Stimulated activated CD4-positive, alpha-beta T cell treated with anti-CD3 and anti-CD28 coated beads, Interleukin-4, amount 100 ng/mL, for 48 hours (primary cell): ENCODE data around the gene RMND5B.
"Not testable (repeated sequence)": the region's sequence is repeated elsewhere in the genome, so short reads cannot be mapped to it uniquely, and the experiment has no call there.

Experiments used
- DNase-seq, 2 donors: peaks; one replicate each; pipeline ENCODE4 v3.0.0-alpha.2; 2020; ENCODE audit warnings: low read depth in 2 of 2

RMND5B gene

DNA sequence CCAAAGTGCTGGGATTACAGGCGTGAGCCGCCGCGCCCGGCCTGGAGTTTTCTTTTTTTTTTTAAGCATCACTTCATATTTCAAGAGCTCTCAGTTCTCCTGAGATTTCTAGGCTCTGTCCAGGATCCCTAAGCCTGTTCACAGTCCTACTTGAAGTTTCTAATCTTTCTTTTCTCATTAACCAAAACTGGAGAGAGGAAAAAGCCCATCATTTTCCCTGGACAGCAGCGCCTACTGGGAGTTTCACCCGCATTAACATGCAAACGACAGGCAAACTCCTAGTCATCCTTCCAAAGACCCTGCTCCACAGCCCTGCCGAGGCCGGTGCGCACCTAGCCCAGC, 609 bp upstream of the RMND5B start:
- not testable (repeated sequence) for DNase-seq

DNA sequence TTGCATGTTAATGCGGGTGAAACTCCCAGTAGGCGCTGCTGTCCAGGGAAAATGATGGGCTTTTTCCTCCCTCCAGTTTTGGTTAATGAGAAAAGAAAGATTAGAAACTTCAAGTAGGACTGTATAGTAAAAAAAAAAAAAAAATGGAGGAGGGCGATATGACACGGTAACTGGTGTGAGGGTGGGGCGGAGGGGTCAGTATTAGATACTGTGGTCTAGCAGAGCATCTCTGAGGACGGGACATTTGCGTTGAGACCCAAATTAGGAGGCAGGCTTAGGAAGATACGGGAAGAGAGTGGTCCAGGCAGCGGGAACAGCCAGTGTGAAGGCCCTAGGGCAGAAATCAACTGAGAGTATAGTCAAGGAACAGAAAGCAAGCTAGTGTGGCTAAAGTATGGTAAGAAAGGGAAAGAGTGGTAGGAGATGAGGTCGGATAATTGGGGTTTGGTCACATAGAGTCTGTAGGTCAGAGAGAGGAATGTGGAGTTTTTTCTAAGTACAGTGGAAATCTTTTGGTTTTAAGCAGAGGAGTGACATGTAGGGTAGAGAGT, 707 bp downstream of the RMND5B start:
- no peak for DNase-seq

DNA sequence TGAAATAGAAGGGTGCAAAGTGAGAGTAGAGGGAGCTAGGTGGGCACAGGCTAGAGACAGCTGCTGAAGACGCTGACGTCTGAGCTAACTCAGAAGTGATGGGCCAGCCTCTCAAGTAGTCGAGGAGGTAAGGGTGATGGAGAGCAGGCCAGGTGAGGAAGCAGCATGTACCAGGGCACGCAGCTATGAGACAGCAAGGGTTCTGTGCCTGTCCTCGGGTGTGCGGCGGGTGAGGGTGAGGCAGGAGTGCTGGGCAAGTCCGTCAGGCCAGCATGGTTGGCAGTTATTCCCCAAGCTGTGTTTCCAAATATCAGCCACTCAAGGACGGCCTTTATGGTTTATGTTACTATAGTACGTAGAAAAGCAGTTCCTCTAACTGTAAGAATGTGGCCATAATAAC, 6.2 kb downstream of the RMND5B start:
- no peak for DNase-seq

DNA sequence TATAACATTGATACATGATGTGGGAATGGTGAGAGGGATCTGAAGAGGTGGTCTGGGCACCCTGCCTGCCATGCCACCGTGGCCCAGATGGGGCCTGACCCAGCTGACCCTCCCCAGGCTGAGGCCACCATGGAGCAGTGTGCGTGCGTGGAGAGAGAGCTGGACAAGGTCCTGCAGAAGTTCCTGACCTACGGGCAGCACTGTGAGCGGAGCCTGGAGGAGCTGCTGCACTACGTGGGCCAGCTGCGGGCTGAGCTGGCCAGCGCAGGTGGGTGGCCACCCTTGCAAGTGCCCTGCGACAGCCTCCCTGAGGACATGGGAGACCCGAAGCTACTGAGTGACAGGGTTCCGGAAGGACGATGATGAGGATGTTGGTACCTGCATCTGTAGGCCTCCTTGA, 7.2 kb downstream of the RMND5B start:
- no peak for DNase-seq

DNA sequence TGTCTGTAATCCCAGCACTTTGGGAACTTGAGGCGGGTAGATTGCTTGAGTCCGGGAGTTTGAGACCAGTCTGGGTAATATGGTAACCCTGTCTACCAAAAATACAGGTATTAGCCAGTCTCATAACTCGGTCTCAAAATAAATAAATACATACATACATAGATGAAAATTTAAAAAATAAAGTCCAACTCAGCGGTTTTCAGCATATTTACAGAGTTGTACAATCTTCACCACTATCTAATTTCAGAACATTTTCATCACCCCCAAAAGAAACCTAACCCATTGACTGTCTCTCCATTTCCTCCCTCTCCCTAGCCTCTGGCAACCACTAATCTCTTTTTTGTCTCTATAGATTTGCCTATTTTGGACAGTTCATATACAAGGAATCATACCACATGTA, 10.7 kb downstream of the RMND5B start:
- no peak for DNase-seq

DNA sequence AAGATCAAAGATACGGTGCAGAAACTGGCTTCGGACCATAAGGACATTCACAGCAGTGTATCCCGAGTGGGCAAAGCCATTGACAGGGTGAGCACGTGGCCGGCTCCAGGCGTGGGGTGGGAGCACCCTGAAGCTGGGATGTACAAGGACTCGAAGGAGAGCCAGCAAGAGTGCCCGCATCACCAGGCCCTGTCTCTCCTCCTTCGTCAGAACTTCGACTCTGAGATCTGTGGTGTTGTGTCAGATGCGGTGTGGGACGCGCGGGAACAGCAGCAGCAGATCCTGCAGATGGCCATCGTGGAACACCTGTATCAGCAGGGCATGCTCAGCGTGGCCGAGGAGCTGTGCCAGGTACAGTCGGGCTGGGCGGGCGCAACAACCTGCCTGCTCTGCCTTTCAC, 11.8 kb downstream of the RMND5B start:
- no peak for DNase-seq

DNA sequence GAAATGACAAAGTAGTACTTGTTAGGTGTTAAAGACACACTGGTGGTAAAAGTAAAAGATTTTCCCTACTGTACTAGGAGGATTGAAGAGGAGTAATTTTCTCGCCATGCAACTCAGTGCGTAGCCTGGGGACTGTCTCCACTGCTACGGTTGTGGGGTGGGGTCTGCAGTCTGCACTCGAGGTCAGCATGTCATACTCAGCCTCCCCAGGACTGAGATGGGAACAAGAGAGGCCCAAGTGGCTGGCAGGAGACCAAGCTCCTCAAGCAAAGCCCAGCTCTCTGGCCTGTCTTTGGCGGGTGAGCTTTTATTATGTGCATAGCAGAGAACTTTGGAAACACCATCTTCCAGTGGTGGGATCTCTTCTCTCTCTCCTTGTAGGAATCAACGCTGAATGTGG, 12.4 kb downstream of the RMND5B start:
- DNase-seq, result no peak

DNA sequence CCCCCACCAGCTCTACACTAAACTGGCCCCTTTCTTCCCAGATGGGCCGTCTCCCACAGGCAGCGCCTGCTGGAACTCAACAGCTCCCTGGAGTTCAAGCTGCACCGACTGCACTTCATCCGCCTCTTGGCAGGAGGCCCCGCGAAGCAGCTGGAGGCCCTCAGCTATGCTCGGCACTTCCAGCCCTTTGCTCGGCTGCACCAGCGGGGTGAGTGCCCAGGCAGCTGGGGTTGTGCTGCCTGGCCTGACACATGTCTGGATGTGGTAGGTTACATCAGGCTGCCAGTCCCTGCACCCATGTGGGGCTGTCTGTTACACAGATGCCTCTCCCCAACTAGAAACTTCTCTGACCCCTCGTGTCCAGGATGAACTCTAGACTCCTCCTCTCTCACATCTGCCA, 13.1 kb downstream of the RMND5B start:
- DNase-seq, result no peak

DNA sequence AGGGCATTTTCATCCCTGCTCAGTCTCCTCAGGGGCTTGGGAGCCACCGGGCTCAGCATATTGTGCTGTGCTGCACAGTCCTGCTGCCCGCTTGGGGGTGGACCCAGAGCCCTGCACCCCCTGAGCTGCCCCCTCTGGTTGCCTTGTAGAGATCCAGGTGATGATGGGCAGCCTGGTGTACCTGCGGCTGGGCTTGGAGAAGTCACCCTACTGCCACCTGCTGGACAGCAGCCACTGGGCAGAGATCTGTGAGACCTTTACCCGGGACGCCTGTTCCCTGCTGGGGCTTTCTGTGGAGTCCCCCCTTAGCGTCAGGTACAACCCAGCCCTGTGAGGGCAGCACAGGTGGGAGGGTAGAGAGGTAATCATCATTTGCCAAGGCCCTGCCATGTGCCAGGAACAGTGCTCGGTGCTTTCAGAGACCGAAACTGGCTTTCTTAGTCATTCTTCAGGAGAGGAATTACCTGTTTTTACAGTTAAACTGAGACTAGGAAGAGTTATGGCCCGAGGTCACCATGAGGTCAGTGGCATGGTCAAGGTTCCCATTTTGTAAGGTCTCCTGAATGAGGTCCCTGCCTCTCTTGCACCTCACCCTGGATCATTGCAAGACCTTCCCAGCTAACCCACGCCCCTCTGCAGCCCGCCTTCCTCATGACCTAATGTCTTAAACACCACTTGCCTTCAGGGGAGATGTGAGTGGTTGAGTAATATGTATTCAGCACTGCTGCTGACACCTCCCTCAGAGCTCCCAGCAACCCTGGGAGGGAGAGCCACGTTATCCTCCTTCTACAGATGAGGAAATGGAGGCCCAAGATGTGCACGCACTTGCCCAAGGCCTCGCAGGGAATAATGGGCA, 15.4 kb downstream of the RMND5B start:
- peak; percentile 60 to 64 for DNase-seq

DNA sequence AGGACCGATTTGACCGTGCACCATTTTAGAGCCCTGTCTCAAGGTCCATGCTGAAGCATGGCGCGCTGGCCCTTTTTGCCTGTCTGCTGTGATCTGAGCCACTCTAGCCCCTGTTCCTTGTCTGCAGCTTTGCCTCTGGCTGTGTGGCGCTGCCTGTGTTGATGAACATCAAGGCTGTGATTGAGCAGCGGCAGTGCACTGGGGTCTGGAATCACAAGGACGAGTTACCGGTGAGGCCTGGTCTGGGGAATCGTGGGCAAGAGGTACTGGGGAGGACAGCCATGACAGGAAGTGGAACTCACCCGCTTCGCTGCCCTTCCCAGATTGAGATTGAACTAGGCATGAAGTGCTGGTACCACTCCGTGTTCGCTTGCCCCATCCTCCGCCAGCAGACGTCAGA, 16.6 kb downstream of the RMND5B start:
- no peak for DNase-seq

DNA sequence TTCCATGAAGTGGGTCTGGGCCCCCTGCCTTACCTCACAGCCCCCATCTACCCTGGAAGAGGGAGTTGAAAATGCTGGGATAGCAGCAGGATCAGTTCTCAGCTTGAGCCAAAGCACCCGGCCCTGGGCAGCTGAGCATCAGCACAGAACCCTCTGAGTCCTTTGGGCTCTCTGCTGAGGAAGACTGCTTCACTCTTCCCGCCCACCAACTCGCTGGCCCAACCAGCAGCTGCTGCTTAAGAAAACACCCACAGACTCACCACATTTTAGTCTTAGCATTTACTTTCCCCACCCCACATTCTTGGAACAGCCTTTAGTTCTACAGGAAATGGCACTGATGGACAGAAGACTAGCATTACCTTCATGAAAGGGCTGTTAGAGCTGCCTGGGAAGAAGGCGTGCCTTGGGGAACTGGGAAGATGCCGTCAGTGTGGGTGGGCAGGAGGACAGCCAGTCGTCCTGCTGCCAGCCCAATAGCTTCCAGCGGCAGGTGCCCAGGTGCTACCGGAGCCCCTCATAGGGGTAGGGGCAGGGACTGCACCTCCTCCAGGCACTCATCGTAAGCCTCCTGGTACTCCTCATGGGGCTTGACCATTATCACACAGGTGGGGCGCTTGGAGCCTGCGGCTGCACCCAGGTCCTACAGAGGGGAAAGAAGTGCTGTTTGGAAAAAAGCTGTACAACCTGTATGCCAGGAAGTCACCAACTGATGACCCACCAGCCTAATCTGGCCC, 18.6 kb downstream of the RMND5B start:
- peak in 1 of 2 donors; percentile 14 for DNase-seq

DNA sequence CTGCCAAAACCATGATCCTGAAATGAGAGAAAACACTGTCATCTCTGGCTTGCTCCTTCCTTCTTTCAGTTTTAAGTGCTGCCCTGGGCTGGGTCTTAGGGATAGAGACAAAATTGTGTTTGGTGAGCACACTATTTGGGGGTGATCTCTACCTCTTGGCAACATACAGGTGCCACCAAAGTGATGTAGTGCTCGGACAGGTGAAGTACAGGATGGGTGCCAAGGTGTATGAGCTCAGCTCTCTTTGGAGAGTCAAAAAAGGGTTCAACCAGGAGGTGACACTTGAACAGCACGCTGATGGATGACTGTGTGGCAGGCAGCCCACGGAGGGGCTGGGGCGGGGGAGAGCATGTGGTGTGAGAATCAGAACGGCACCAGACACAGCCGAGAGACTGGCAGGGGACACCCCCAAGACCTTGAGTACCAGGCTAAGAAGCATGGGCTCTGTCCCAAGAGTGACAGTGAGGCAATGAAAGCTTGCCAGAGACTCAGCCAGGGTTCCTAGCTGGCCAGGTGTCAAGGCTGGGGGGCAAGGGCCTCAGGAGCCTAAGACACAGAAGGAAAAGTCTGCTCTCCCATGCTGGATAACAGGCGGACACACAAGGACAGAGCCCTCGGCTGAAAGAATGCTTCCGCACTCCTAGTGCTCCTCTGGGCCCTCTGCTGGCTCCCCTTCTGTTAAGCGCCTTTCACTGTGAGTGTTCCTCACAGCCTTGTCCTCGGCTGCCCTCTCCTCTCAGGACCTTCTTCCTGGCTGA, 20.3 kb downstream of the RMND5B start:
- no peak for DNase-seq

DNA sequence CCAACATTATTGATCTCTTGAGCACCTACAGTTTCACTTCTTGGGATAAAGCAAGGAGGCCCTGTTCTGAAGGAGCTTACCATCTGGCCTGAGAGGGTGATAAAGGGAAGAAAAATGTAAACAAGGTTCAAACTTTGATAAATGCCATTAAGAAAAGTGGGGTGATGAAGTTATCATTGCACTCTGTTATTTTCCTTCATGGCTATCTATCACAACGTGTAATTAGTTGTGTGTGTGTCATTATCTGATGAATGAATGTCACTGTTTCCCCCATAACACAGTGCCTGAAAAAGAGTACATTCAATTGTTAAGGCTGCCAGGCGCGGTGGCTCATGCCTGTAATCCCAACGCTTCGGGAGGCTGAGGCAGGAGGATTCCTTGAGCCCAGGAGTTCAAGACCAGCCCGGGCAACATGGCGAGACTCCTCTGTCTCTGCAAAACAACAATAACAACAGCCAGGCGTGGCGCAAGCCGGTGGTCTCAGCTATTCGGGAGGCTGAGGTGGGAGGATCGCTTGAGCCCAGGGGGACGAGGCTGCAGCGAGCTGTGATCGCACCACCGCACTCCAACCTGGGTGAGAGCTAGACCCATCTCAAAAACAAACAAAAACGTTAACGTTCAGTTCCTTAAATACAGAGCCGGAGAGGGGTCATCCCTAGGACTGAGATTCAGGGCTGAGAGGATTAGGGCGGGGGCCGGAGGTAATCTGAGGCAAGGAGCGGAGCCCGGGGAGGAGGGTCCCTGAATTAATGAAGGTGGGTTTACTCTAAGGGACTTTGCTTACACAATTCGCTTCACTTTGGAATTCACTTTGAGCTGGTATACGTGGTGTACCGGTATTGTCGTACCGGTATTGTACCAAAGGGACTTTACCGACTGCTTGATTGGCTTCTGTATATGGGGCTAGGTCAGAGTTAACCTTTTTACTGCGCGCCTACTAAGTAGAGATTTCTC, 22.0 kb downstream of the RMND5B start:
- no peak for DNase-seq

DNA sequence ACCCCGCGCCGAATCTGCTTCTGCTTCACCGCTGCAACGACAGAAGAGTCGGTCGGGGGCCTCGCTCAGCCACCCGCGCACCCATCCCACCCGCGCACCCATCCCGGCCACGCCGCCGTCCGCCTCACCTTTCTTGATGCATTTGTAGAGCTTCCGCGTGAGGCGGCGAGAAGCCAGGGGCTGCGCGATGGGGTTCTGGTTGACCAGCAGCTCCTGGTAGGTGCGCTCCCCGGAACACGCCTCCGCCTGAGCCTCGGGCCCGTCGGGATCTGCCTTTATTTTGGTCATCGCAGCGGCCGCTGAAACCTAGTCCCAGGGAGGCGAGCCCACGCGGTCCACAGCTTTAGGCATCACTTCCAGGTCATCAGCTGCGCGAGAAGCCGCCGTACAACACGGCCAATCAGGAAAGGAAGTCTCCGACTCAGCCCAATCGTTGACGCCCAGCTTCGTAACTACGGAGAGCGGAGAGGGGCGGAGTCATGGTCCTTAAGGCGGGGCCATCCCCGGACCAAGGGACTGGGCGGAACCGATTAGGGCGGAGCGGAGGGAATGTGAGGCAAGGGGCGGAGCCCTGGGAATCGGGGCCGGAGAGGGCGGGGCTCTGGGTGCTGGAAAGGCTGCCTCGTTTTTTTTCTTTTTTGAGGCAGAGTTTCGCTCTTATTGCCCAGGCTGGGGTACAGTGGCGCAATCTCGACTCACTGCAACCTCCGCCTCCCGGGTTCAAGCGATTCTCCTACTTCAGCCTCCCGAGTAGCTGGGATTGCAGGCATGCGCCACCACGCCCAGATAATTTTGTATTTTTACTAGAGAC, 22.9 kb downstream of the RMND5B start, which contains the start of gene NHP2:
NHP2 (minus strand) TSS at position 356 of the 811 bp plus-strand sequence; CDS start at position 288, 68 bp downstream.
- DNase-seq, result peak; percentile 98

DNA sequence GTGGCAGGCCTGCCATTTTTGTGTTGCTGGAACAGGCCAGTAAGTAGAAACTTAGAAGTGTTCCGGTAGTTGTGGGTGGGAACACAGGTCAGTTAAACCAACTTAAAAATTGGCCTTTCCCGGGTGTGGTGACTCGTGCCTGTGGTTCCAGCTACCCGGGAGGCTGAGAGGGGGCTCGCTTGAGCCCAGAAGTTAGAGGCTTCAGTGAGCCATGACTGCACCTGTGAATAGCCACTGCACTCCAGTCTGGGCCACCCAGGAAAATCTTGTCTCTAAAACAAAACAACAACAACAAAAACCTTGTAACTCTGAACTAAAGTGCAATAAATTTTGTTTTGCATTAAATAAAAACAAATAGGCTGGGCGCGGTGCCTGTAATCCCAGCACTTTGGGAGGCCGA, 24.3 kb downstream of the RMND5B start:
- DNase-seq, result no peak

DNA sequence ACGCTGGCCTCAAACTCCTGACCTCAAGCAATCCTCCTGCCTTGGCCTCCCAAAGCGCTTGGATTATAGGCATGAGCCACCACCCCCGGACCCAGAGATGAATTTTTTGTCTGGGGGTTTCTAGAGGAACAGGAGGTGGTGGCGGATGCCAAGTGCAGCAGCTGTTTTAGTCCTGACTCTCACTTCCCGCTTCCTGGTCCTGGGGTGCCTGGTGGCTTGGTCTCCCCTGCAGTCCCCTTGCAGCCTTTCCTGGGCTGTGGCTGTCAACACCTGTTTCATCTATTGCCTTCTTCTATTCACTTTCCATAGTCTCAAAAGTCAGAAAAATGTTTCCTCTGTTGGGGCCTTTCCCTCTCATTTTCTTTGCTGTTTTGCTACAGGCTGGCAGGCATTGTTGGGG, 29.4 kb downstream of the RMND5B start:
- no peak for DNase-seq

DNA sequence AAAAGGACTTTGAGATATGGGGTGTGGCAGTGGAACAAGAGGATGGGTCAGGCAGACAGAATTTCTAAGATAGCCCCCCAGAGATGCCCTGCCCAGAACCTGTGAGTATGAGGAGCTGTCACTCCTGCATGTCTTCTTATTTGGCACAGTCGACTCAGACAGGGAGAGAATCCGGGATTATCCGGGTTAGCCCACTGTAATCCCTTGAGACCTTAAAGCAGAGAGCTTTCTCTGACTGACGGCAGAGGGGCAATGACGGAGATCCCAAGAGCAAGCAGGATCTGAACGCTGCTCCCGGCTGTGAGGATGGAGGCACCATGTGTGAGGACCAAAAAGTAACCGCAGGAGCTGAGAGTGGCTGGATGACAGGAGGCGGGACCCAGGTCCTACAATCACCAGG, 31.7 kb downstream of the RMND5B start:
- no peak for DNase-seq

DNA sequence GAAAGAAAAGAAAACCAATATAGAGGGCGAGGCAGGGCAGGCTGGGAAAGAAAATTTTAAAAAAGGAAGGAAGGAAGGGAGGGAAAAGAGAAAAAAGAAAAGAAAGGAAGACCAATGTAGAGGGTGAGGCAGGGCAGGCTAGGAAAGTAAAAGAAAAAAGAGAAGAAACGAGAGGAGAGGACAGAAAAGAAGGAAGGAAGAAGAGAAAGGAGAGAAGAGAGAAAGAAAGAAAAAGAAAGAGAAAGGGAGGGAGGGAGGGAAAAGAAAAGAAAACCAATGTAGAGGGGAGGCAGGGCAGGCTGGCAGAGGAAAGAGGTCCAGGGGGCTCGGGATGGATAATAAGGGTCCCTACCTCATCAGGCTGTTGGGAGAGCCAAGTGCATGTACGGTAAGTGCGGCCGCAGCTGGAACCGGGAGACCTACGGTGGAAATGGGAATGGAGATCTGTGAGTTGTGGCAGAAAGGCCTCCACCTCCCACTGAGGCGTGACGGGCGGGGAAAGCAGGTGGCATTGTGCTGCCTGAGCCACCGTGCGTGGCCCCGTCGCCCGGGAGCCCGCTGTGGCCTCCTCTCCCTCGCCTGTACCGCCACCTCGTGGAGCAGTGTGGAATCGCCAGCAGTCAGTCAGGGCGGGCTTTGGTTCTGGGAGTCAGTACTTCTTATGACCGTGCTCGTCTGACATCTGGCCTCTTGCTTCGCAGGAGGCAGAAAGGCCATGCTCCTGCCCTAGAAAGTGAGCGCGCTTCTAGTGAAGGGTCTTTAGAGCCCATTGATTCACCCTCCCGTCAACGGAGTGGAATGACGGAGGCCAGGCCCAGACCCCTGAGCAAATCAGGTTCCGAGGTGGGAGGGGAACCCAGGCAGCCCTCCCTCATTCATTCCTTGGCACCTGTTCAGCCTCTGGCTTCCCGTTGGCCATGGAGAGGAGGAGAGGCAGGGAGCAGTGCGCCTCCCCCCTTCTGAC, 33.2 kb downstream of the RMND5B start:
- peak; percentile 83 to 97 for DNase-seq

DNA sequence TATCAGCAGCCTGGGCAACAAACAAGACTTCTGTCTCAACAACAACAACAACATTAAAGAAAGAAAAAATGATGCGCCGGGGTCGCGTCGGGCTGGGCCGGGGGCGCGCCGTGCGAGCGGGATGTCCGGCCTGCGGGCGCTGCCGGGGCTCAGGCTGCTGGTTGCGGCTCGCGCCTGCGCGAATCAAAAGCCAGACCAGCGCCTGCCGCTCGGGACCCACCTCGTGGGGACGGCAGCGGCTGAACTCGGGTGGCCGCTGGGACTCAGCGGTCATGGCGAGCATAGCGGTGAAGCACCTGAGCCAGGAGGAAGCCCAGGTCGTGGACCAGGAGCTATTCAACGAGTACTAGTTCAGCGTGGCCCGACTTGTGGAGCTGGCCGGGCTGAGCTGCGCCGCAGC, 34.8 kb downstream of the RMND5B start:
- DNase-seq, result no peak
